Transverse colon (tissue), 4 donors: ENCODE measurements around the gene MGAT3. TPM values are rescaled to one million over a fixed set of nuclear protein-coding genes. Genes with fewer than 3 reads are reported as not detected.

Experiments
- DNase-seq: peaks from one replicate; pipeline ENCODE4 v3.0.0-alpha.2; 2019
- H3K27ac ChIP-seq, 4 donors: fragments of 200-600 bp; sonication (generic); 2 replicates each; pipeline ENCODE4 v1.5.1; 2016 to 2018; ENCODE audit warnings: inconsistent platforms in 4 of 4
- H3K27me3 ChIP-seq: fragments of 200-600 bp; sonication (generic); 2 replicates; pipeline ENCODE4 v1.5.1; 2017; ENCODE audit warnings: inconsistent platforms
- H3K36me3 ChIP-seq, 4 donors: fragments of 200-600 bp; sonication (generic); 2 replicates each; pipeline ENCODE4 v1.5.1; 2017 to 2019; ENCODE audit warnings: inconsistent platforms in 4 of 4
- H3K4me1 ChIP-seq, 4 donors: fragments of 200-600 bp; sonication (generic); 2 replicates each; pipeline ENCODE4 v1.5.1; 2017 to 2020; ENCODE audit warnings: inconsistent platforms in 4 of 4
- H3K4me3 ChIP-seq, 4 donors: fragments of 200-600 bp; sonication (generic); 1 replicate in 1 of 4; 2 replicates in 3 of 4; pipeline versions ENCODE4 v1.5.1 to v1.6.1; 2017 to 2019; ENCODE audit warnings: inconsistent platforms in 4 of 4
- H3K9me3 ChIP-seq, 2 donors: fragments of 200-600 bp; sonication (generic); 2 replicates each; pipeline ENCODE4 v1.5.1; 2017 to 2019; ENCODE audit warnings: inconsistent platforms in 2 of 2
- EP300 ChIP-seq: sonication (generic); formaldehyde crosslinking; IDR thresholded peaks from one replicate; pipeline ENCODE4 v1.6.1; 2017; ENCODE audit warnings: antibody characterized with exemption, low read depth
- POLR2A ChIP-seq: fragments of 450-650 bp; IDR thresholded peaks from one replicate; pipeline ENCODE4 v1.6.1; 2016; ENCODE audit warnings: antibody characterized with exemption, mild to moderate bottlenecking, moderate library complexity
- POLR2AphosphoS5 ChIP-seq, 3 donors: sonication (generic); formaldehyde crosslinking; IDR thresholded peaks; one replicate each; pipeline ENCODE4 v1.6.1; 2016; ENCODE audit warnings: antibody characterized with exemption in 3 of 3
- WGBS, 2 donors: methylation state at CpG; one replicate each; pipeline ENCODE4 v1.1.5; 2018; ENCODE audit warnings: low coverage in 1 of 2; 5-methylcytosine and 5-hydroxymethylcytosine counted together
- in situ Hi-C, 4 donors: fragments of 200-750 bp; cut with MboI; loops; one replicate each; pipeline versions ENCODE4 v1.15.0 to v1.15.1; 2017; ENCODE audit warnings: low sequenced_read_pairs in 3 of 4, low pct_ligation_motif_present in 1 of 4, low pct_unique_long_range_greater_than_20kb in 1 of 4
- intact Hi-C: fragments of 100-400 bp; cut with DNase I; formaldehyde crosslinking; loops from one replicate; pipeline ENCODE4 v1.15.1; 2023; ENCODE audit warnings: low total_unique reads
- total RNA-seq, 4 donors: library from RNA; depleted of rRNA; stranded (reverse); fragments of >200 nt; gene quantifications; one replicate each; pipeline ENCODE4 v1.1.0, GENCODE V29; 2016
- TF ChIP-seq, protein P1 (sequence below), 5 experiments: fragments of 200-600 bp in 3 of 5; fragments of 450-650 bp in 2 of 5; sonication (generic) in 3 of 5; IDR thresholded peaks; 1 replicate in 2 of 5; 2 replicates in 3 of 5; pipeline ENCODE4 v1.5.1; 2016 to 2017; ENCODE audit warnings: antibody characterized with exemption in 5 of 5, inconsistent platforms in 3 of 5, mild to moderate bottlenecking in 2 of 5, moderate library complexity in 1 of 5

MGAT3 gene
- total RNA-seq, 4 donors from 2014 or later: 1.2 to 10.1 (median 5.2) TPM

DNA sequence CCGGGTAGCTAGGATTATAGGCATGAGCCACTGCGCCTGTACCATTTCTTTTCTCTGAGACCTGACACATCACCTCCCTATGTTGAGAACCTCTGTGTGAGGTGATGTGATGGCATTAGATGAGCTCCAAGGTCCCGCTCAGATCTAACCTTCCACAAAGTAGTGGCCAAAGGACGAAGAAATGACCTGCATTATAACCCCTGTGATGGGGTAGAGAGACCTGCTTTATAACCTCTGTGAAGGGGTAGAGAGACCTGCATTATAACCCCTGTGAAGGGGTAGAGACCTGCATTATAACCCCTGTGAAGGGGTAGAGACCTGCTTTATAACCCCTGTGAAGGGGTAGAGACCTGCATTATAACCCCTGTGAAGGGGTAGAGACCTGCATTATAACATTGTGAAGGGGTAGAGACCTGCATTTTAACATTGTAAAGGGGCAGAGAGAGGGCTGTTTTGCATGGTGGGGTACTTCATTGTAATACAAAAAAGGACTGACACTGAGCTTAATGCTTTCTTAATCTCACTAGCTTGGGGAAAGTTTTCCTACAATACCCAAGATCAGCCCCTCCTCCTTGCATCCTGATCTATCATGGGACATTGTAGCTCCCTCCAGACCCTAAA is 53.8 kb downstream of the MGAT3 start:
- no peaks in the 10 kb centered on the region for H3K27me3 ChIP-seq
- no peaks in the 10 kb centered on the region for H3K9me3 ChIP-seq
- no peak overlapping the region for H3K4me3 ChIP-seq
- intact Hi-C loops: loop anchor here (10.0 kb wide), 1 partner anchor 106 kb away; no protein-coding TSS in a partner anchor
- TF ChIP-seq EP300 (no peak), POLR2AphosphoS5 (IDR thresholded peaks at IDR 0.05) (no peak), POLR2A (no peak)
- TF ChIP-seq, protein P1, sequence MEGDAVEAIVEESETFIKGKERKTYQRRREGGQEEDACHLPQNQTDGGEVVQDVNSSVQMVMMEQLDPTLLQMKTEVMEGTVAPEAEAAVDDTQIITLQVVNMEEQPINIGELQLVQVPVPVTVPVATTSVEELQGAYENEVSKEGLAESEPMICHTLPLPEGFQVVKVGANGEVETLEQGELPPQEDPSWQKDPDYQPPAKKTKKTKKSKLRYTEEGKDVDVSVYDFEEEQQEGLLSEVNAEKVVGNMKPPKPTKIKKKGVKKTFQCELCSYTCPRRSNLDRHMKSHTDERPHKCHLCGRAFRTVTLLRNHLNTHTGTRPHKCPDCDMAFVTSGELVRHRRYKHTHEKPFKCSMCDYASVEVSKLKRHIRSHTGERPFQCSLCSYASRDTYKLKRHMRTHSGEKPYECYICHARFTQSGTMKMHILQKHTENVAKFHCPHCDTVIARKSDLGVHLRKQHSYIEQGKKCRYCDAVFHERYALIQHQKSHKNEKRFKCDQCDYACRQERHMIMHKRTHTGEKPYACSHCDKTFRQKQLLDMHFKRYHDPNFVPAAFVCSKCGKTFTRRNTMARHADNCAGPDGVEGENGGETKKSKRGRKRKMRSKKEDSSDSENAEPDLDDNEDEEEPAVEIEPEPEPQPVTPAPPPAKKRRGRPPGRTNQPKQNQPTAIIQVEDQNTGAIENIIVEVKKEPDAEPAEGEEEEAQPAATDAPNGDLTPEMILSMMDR (IDR thresholded peaks at IDR 0.05): no peak
- no peak overlapping the region for H3K27ac ChIP-seq
- peaks cover 0 to 80% (median 33%) of the 10 kb centered on the region in 4 donors for H3K36me3 ChIP-seq
- no peak for DNase-seq
- 87 to 93% methylated on average over 3 to 4 of the region's 4 CpGs for WGBS, 2 donors
- in situ Hi-C loops: no loop called here
- H3K4me1 ChIP-seq: no peaks in the 10 kb centered on the region

DNA sequence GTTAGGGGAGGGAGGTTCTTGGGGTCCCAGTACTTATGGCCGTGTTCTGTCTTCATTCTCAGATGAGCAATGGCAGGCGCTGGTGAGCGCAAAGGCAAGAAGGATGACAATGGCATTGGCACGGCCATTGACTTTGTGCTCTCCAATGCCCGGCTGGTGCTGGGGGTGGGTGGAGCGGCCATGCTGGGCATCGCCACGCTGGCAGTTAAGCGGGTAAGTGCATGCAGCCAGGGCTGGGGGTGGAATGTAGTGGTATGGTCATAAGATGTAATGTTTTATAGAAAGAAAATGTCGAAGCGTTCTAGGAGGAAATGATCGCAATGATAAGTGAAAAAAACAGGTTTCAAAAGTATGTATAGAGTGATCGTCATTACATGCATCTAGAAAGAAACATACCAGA is 54.4 kb downstream of the MGAT3 start:
- TF ChIP-seq, protein P1 (IDR thresholded peaks at IDR 0.05): no peak
- TF ChIP-seq POLR2A (no peak), POLR2AphosphoS5 (IDR thresholded peaks at IDR 0.05) (no peak), EP300 (no peak)
- Histone ChIP-seq H3K4me3 (no peak overlapping the region), H3K27me3 (no peaks in the 10 kb centered on the region), H3K4me1 (no peaks in the 10 kb centered on the region), H3K27ac (no peak overlapping the region), H3K36me3 (peaks cover 0 to 75% (median 34%) of the 10 kb centered on the region in 4 donors), H3K9me3 (no peaks in the 10 kb centered on the region)
- DNase-seq: no peak
- in situ Hi-C loops: no loop called here
- intact Hi-C loops: loop anchor here (10.0 kb wide), 1 partner anchor 106 kb away; no protein-coding TSS in a partner anchor
- WGBS, 2 donors: 95% methylated on average over 8 to 13 of the region's 13 CpGs

DNA sequence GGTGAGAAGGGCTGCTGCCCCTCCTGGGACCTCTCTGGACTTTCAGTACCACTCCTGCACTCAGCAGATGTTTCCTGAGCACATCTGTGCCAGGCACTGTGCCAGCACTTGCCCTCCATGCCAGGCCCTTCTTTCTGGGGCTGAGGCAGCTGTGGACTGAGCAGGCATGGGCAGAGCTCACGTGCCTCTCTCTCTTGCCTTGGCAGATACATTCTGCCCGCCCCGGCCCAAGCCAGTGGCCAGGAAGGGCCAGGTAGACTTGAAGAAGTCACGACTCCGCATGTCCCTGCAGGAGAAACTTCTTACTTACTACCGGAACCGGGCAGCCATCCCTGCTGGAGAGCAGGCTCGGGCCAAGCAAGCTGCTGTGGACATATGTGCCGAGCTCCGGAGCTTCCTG is 55.2 kb downstream of the MGAT3 start:
- TF ChIP-seq, protein P1 (IDR thresholded peaks at IDR 0.05): no peak
- no peak for TF ChIP-seq POLR2AphosphoS5 (IDR thresholded peaks at IDR 0.05)
- TF ChIP-seq POLR2A: no peak
- no peak for TF ChIP-seq EP300
- Histone ChIP-seq H3K9me3 (no peaks in the 10 kb centered on the region), H3K36me3 (peaks cover 0 to 68% (median 34%) of the 10 kb centered on the region in 4 donors), H3K4me1 (no peaks in the 10 kb centered on the region), H3K27me3 (no peaks in the 10 kb centered on the region), H3K4me3 (no peak overlapping the region), H3K27ac (no peak overlapping the region)
- WGBS, 2 donors: 92% methylated on average over 10 of the region's 10 CpGs; no CpG with 5 or more reads in 1 of the 2 donors
- in situ Hi-C loops (no loop called here), intact Hi-C loops (loop anchor here (10.0 kb wide), 1 partner anchor 107 kb away; no protein-coding TSS in a partner anchor)
- no peak for DNase-seq

DNA sequence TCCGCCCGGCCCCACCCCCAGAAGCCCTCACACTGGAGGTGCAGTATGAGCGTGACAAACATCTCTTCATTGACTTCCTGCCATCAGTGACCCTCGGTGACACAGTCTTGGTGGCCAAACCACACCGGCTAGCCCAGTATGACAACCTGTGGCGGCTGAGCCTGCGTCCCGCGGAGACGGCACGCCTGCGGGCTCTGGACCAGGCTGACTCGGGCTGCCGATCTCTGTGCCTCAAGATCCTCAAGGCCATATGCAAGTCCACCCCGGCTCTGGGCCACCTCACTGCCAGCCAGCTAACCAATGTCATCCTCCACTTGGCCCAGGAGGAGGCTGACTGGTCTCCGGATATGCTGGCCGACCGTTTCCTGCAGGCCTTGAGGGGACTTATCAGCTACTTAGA is 57.0 kb downstream of the MGAT3 start:
- Histone ChIP-seq H3K4me1 (peaks cover 1 to 9% (median 5%) of the 10 kb centered on the region in 4 donors), H3K4me3 (no peak overlapping the region), H3K36me3 (peaks cover 0 to 58% (median 29%) of the 10 kb centered on the region in 4 donors), H3K9me3 (no peaks in the 10 kb centered on the region), H3K27ac (no peak overlapping the region), H3K27me3 (no peaks in the 10 kb centered on the region)
- 92% methylated on average over 18 of the region's 18 CpGs; no CpG with 5 or more reads in 1 of the 2 donors for WGBS, 2 donors
- no peak for DNase-seq
- TF ChIP-seq, protein P1 (IDR thresholded peaks at IDR 0.05): no peak
- TF ChIP-seq POLR2AphosphoS5 (IDR thresholded peaks at IDR 0.05) (no peak), EP300 (no peak), POLR2A (no peak)
- in situ Hi-C loops (no loop called here), intact Hi-C loops (loop anchor here (10.0 kb wide), 1 partner anchor 109 kb away; no protein-coding TSS in a partner anchor)
